Mucosa of rectum (tissue), 2 donors: ENCODE data around the gene ASTN2.

Experiments
- H3K27ac ChIP-seq, 2 donors: one replicate each; pipeline ENCODE4 v1.7.0; 2013; ENCODE audit warnings: inconsistent platforms in 2 of 2, low read depth in 2 of 2, low read length in 2 of 2
- H3K27me3 ChIP-seq, 2 donors: one replicate each; pipeline ENCODE4 v1.7.0; 2013; ENCODE audit warnings: low read length in 2 of 2; ENCODE audit not compliant: control insufficient read depth in 2 of 2, insufficient read depth in 2 of 2
- H3K36me3 ChIP-seq, 2 donors: one replicate each; pipeline ENCODE4 v1.7.0; 2013; ENCODE audit warnings: low read length in 2 of 2; ENCODE audit not compliant: control insufficient read depth in 2 of 2, insufficient read depth in 2 of 2
- H3K4me1 ChIP-seq, 2 donors: one replicate each; pipeline ENCODE4 v1.7.0; 2013; ENCODE audit warnings: low read length in 2 of 2, mild to moderate bottlenecking in 1 of 2; ENCODE audit not compliant: control insufficient read depth in 2 of 2, insufficient read depth in 2 of 2
- H3K4me3 ChIP-seq, 2 donors: one replicate each; pipeline ENCODE4 v1.7.0; 2013; ENCODE audit warnings: low read length in 2 of 2
- H3K9ac ChIP-seq, 2 donors: one replicate each; pipeline ENCODE4 v1.7.0; 2013; ENCODE audit warnings: low read length in 2 of 2, low read depth in 1 of 2, mild to moderate bottlenecking in 1 of 2
- H3K9me3 ChIP-seq, 2 donors: one replicate each; pipeline ENCODE4 v1.7.0; 2013; ENCODE audit warnings: low read length in 2 of 2; ENCODE audit not compliant: control insufficient read depth in 2 of 2
- donor health status: healthy.
- donor health status: Normal muscosa, but diverticular disease.

ASTN2 gene

GRCh38 chr9:117377046-117377445 is 37.8 kb downstream of the ASTN2 start:
- no peak overlapping the region for H3K9ac ChIP-seq
- H3K9me3 ChIP-seq: no peaks in the 10 kb centered on the region
- no peak overlapping the region for H3K4me3 ChIP-seq
- H3K36me3 ChIP-seq: no peaks in the 10 kb centered on the region
- no peaks in the 10 kb centered on the region for H3K4me1 ChIP-seq
- no peaks in the 10 kb centered on the region for H3K27me3 ChIP-seq
- H3K27ac ChIP-seq: no peak overlapping the region

GRCh38 chr9:117375956-117376355 is 38.9 kb downstream of the ASTN2 start:
- H3K36me3 ChIP-seq: no peaks in the 10 kb centered on the region
- no peaks in the 10 kb centered on the region for H3K9me3 ChIP-seq
- no peak overlapping the region for H3K9ac ChIP-seq
- no peaks in the 10 kb centered on the region for H3K27me3 ChIP-seq
- H3K4me1 ChIP-seq: no peaks in the 10 kb centered on the region
- H3K4me3 ChIP-seq: no peak overlapping the region
- no peak overlapping the region for H3K27ac ChIP-seq

GRCh38 chr9:117374076-117374725 is 40.7 kb downstream of the ASTN2 start:
- no peaks in the 10 kb centered on the region for H3K4me1 ChIP-seq
- no peaks in the 10 kb centered on the region for H3K36me3 ChIP-seq
- H3K27me3 ChIP-seq: no peaks in the 10 kb centered on the region
- no peaks in the 10 kb centered on the region for H3K9me3 ChIP-seq
- no peak overlapping the region for H3K4me3 ChIP-seq
- no peak overlapping the region for H3K9ac ChIP-seq
- H3K27ac ChIP-seq: no peak overlapping the region

GRCh38 chr9:117368684-117369230 is 46.1 kb downstream of the ASTN2 start:
- Histone ChIP-seq H3K27me3 (no peaks in the 10 kb centered on the region), H3K9me3 (no peaks in the 10 kb centered on the region), H3K4me3 (no peak overlapping the region)

GRCh38 chr9:117365438-117365837 is 49.4 kb downstream of the ASTN2 start:
- no peaks in the 10 kb centered on the region for H3K27me3 ChIP-seq
- H3K36me3 ChIP-seq: no peaks in the 10 kb centered on the region
- no peaks in the 10 kb centered on the region for H3K9me3 ChIP-seq
- H3K27ac ChIP-seq: no peak overlapping the region
- H3K9ac ChIP-seq: no peak overlapping the region
- H3K4me1 ChIP-seq: no peaks in the 10 kb centered on the region
- no peak overlapping the region for H3K4me3 ChIP-seq

More at GRCh38 chr9:117368684-117369230, 46.1 kb downstream of the ASTN2 start:
- Histone ChIP-seq H3K36me3 (no peaks in the 10 kb centered on the region), H3K9ac (no peak overlapping the region), H3K27ac (no peak overlapping the region), H3K4me1 (no peaks in the 10 kb centered on the region)

- Histone ChIP-seq H3K9ac (no peak overlapping the region), H3K27ac (no peak overlapping the region), H3K27me3 (no peaks in the 10 kb centered on the region), H3K4me1 (no peaks in the 10 kb centered on the region), H3K36me3 (no peaks in the 10 kb centered on the region), H3K9me3 (no peaks in the 10 kb centered on the region), H3K4me3 (no peak overlapping the region)
These were observed 51.9 kb downstream of the ASTN2 start for GRCh38 chr9:117363006-117363405.

GRCh38 chr9:117359910-117360309 is 54.9 kb downstream of the ASTN2 start:
- Histone ChIP-seq H3K9ac (no peak overlapping the region), H3K9me3 (no peaks in the 10 kb centered on the region), H3K27ac (no peak overlapping the region), H3K4me1 (no peaks in the 10 kb centered on the region), H3K36me3 (no peaks in the 10 kb centered on the region), H3K27me3 (no peaks in the 10 kb centered on the region), H3K4me3 (no peak overlapping the region)

GRCh38 chr9:117355542-117355941 is 59.3 kb downstream of the ASTN2 start:
- Histone ChIP-seq H3K4me3 (no peak overlapping the region), H3K36me3 (no peaks in the 10 kb centered on the region), H3K4me1 (no peaks in the 10 kb centered on the region), H3K9ac (no peak overlapping the region), H3K9me3 (no peaks in the 10 kb centered on the region), H3K27ac (no peak overlapping the region), H3K27me3 (no peaks in the 10 kb centered on the region)

- Histone ChIP-seq H3K27me3 (no peaks in the 10 kb centered on the region), H3K4me3 (no peak overlapping the region), H3K9ac (no peak overlapping the region), H3K9me3 (no peaks in the 10 kb centered on the region), H3K27ac (no peak overlapping the region), H3K36me3 (no peaks in the 10 kb centered on the region), H3K4me1 (no peaks in the 10 kb centered on the region)
These were observed 59.9 kb downstream of the ASTN2 start for GRCh38 chr9:117354997-117355396.

GRCh38 chr9:117354244-117354847 is 60.5 kb downstream of the ASTN2 start:
- Histone ChIP-seq H3K9ac (no peak overlapping the region), H3K27me3 (no peaks in the 10 kb centered on the region), H3K36me3 (no peaks in the 10 kb centered on the region), H3K4me1 (no peaks in the 10 kb centered on the region), H3K4me3 (no peak overlapping the region), H3K9me3 (no peaks in the 10 kb centered on the region), H3K27ac (no peak overlapping the region)
